ENCODE results near the gene NOX5. TPM values are rescaled to one million over a fixed set of nuclear protein-coding genes. Genes with fewer than 3 reads are reported as not detected.

Gene NOX5
- polyA plus RNA-seq, 1 donor from 2014 or later: not detected

GRCh38 chr15:69096626-69097025, 82.1 kb downstream of the NOX5 start:
- Histone ChIP-seq H3K4me2 (ENCODE audit: low read length) (no peak overlapping the region), H3K9me3 (ENCODE audit: low read length) (no peaks in the 10 kb centered on the region), H2AFZ (ENCODE audit: low read depth, low read length) (no peak overlapping the region), H3K36me3 (ENCODE audit: insufficient read depth, low read length) (no peaks in the 10 kb centered on the region), H3K4me3 (ENCODE audit: low read length) (no peak overlapping the region), H4K20me1 (ENCODE audit: insufficient read depth) (no peaks in the 10 kb centered on the region), H3F3A (ENCODE audit: insufficient read depth, low read length, poor library complexity, severe bottlenecking) (no peaks in the 10 kb centered on the region), H3K27ac (ENCODE audit: low read length) (no peak overlapping the region), H3K79me2 (replicated peaks; ENCODE audit: insufficient read depth, low read length) (no peaks in the 10 kb centered on the region), H3K27me3 (ENCODE audit: insufficient read depth, low read depth, low read length) (no peaks in the 10 kb centered on the region), H3K9me2 (ENCODE audit: insufficient read depth, low read length) (no peaks in the 10 kb centered on the region), H3K9ac (ENCODE audit: low read length) (no peak overlapping the region)
- TF ChIP-seq TAF1 (IDR thresholded peaks at IDR 0.05; ENCODE audit: low read depth) (no peak), CTCF (IDR thresholded peaks at IDR 0.05; ENCODE audit: poor library complexity, severe bottlenecking) (no peak), SMC3 (conservative IDR thresholded peaks at IDR 0.05; ENCODE audit: poor library complexity) (no peak), EP300 (conservative IDR thresholded peaks at IDR 0.05; ENCODE audit: poor library complexity, severe bottlenecking) (no peak), EZH2 (IDR thresholded peaks at IDR 0.05; ENCODE audit: borderline replicate concordance, insufficient read depth, low read length, poor library complexity, severe bottlenecking) (no peak), RAD21 (conservative IDR thresholded peaks at IDR 0.05) (no peak), POLR2AphosphoS5 (IDR thresholded peaks at IDR 0.05) (no peak), MXI1 (conservative IDR thresholded peaks at IDR 0.05; ENCODE audit: poor library complexity, severe bottlenecking) (no peak), REST (IDR thresholded peaks at IDR 0.05; ENCODE audit: borderline replicate concordance) (no peak)

GRCh38 chr15:69098771-69099170, 84.3 kb downstream of the NOX5 start:
- H3K4me3 ChIP-seq (ENCODE audit: low read length): no peak overlapping the region
- no peak overlapping the region for H2AFZ ChIP-seq (ENCODE audit: low read depth, low read length)
- no peaks in the 10 kb centered on the region for H3K79me2 ChIP-seq (replicated peaks; ENCODE audit: insufficient read depth, low read length)
- H3F3A ChIP-seq (ENCODE audit: insufficient read depth, low read length, poor library complexity, severe bottlenecking): no peaks in the 10 kb centered on the region
- no peak overlapping the region for H3K9ac ChIP-seq (ENCODE audit: low read length)
- no peak overlapping the region for H3K27ac ChIP-seq (ENCODE audit: low read length)
- no peaks in the 10 kb centered on the region for H3K27me3 ChIP-seq (ENCODE audit: insufficient read depth, low read depth, low read length)
- no peaks in the 10 kb centered on the region for H3K9me3 ChIP-seq (ENCODE audit: low read length)
- TF ChIP-seq REST (IDR thresholded peaks at IDR 0.05; ENCODE audit: borderline replicate concordance) (no peak), RAD21 (conservative IDR thresholded peaks at IDR 0.05) (no peak), POLR2AphosphoS5 (IDR thresholded peaks at IDR 0.05) (no peak), CTCF (IDR thresholded peaks at IDR 0.05; ENCODE audit: poor library complexity, severe bottlenecking) (no peak), EP300 (conservative IDR thresholded peaks at IDR 0.05; ENCODE audit: poor library complexity, severe bottlenecking) (no peak), MXI1 (conservative IDR thresholded peaks at IDR 0.05; ENCODE audit: poor library complexity, severe bottlenecking) (no peak)
- H4K20me1 ChIP-seq (ENCODE audit: insufficient read depth): no peaks in the 10 kb centered on the region
- no peaks in the 10 kb centered on the region for H3K36me3 ChIP-seq (ENCODE audit: insufficient read depth, low read length)
- no peaks in the 10 kb centered on the region for H3K9me2 ChIP-seq (ENCODE audit: insufficient read depth, low read length)
- H3K4me2 ChIP-seq (ENCODE audit: low read length): no peak overlapping the region
